Endothelial cell of umbilical vein (primary cell): Measurements from ENCODE around the gene LRRC7.

ENCODE experiments used
- CTCF ChIP-seq, 2 donors: IDR thresholded peaks; 1 replicate in 1 of 2; 2 replicates in 1 of 2; pipeline ENCODE4 v1.5.1; 2011; ENCODE audit warnings: low read length in 2 of 2, mild to moderate bottlenecking in 2 of 2, moderate library complexity in 2 of 2, control low read depth in 1 of 2, inconsistent platforms in 1 of 2, low read depth in 1 of 2; ENCODE audit not compliant: insufficient read depth in 1 of 2; ENCODE audit errors: extremely low read depth in 1 of 2
- EZH2 ChIP-seq: IDR thresholded peaks from 2 replicates; pipeline ENCODE4 v1.6.1; 2012; ENCODE audit warnings: borderline replicate concordance, low read depth, mild to moderate bottlenecking, moderate library complexity, low read length, inconsistent platforms; ENCODE audit not compliant: severe bottlenecking
- FOS ChIP-seq: IDR thresholded peaks from 2 replicates; pipeline ENCODE4 v1.6.1; 2011; ENCODE audit warnings: mild to moderate bottlenecking, low read length, moderate library complexity, borderline replicate concordance; ENCODE audit not compliant: insufficient read depth
- GATA2 ChIP-seq: IDR thresholded peaks from 2 replicates; pipeline ENCODE4 v1.7.0; 2011; ENCODE audit warnings: low read depth, mild to moderate bottlenecking, moderate library complexity, mixed read lengths, low read length; ENCODE audit not compliant: insufficient read length, insufficient read depth
- MYC ChIP-seq: IDR thresholded peaks from one replicate; pipeline ENCODE4 v1.6.1; 2011; ENCODE audit warnings: mild to moderate bottlenecking, low read depth, low read length
- POLR2A ChIP-seq: IDR thresholded peaks from 2 replicates; pipeline ENCODE4 v1.6.1; 2012; ENCODE audit warnings: low read depth, mild to moderate bottlenecking, control low read depth, low read length
- POLR2AphosphoS5 ChIP-seq: IDR thresholded peaks from 2 replicates; pipeline ENCODE4 v1.6.1; 2012; ENCODE audit warnings: low read depth, mild to moderate bottlenecking, control low read depth, low read length, moderate library complexity; ENCODE audit not compliant: insufficient read depth
- TF ChIP-seq, protein P1 (sequence below): IDR thresholded peaks from 2 replicates; pipeline ENCODE4 v1.6.1; 2011; ENCODE audit not compliant: insufficient read depth, insufficient read length

DNA sequence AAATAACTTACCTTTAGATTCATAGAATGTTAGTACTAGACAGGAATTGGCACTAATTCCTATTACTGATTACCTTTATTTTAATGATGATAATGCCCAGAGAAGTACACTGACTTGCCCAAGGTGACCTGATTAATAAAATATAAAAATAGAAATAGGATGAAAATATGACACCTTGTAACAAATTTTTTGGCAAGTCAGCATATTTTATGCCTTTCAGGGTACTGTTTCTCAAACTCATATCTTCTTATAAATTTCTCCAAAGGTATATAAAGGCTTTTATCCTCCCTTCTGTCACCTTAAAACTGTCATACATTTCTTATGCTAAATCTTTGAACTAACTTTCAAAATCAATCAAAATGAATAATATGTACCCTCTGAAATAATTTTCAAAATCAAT lies 466.2 kb downstream of the LRRC7 start:
- TF ChIP-seq CTCF (IDR thresholded peaks at IDR 0.05; ENCODE audit: extremely low read depth in 1 of 2, insufficient read depth in 1 of 2, low read depth in 1 of 2, low read length in 2 of 2) (no peak), EZH2 (no peak), MYC (no peak), POLR2A (no peak), FOS (no peak), POLR2AphosphoS5 (no peak), GATA2 (no peak)
- TF ChIP-seq, protein P1, sequence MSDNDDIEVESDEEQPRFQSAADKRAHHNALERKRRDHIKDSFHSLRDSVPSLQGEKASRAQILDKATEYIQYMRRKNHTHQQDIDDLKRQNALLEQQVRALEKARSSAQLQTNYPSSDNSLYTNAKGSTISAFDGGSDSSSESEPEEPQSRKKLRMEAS, result no peak
